ENCODE data around the gene GNL2.
"Not testable (repeated sequence)": the region's sequence is repeated elsewhere in the genome, so short reads cannot be mapped to it uniquely, and the experiment has no call there.

GNL2 gene

GRCh38 chr1:37532418-37533156 lies 63.1 kb downstream of the GNL2 start:
- H3K9me3 ChIP-seq (ENCODE audit: control insufficient read depth, insufficient read depth, low read length); H3K9ac ChIP-seq (ENCODE audit: low read depth, low read length); H3K4me1 ChIP-seq (ENCODE audit: insufficient read depth, low read length); H3K36me3 ChIP-seq (ENCODE audit: insufficient read depth, low read length): not testable (repeated sequence)

- not testable (repeated sequence) for H3K9me3 ChIP-seq (ENCODE audit: control insufficient read depth, insufficient read depth, low read length); H3K4me1 ChIP-seq (ENCODE audit: insufficient read depth, low read length); H3K9ac ChIP-seq (ENCODE audit: low read depth, low read length); H3K36me3 ChIP-seq (ENCODE audit: insufficient read depth, low read length)
Observed at GRCh38 chr1:37529888-37530287, 65.8 kb downstream of the GNL2 start.

DNA sequence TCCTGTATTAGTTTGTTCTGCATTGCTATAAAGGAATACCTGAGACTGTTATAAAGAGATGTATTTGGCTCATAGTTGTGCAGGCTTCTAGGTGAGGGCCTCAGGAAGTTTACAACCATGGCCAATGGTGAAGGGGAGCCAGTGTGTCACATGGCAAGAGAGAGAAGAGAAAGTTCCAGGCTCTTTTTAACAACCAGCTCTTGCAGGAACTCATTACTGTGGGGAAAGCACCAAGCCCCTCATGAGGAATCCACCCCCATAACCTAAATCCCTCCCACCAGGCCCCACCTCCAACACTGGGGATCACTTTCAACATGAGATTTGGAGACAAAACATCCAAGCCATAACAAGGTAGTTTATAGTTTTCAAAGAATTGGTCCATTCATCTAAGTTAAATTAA lies 76.1 kb downstream of the GNL2 start:
- H3K9me3 ChIP-seq (ENCODE audit: control insufficient read depth, insufficient read depth, low read length): no peaks in the 10 kb centered on the region
- H3K36me3 ChIP-seq (ENCODE audit: insufficient read depth, low read length): no peaks in the 10 kb centered on the region
- H3K9ac ChIP-seq (ENCODE audit: low read depth, low read length): no peak overlapping the region; the same call in 1 of the 2 replicates
- H3K4me1 ChIP-seq (ENCODE audit: insufficient read depth, low read length): no peaks in the 10 kb centered on the region; the same call in 1 of the 2 replicates

GRCh38 chr1:37518929-37519328 lies 76.8 kb downstream of the GNL2 start:
- H3K4me1 ChIP-seq (ENCODE audit: insufficient read depth, low read length); H3K9ac ChIP-seq (ENCODE audit: low read depth, low read length); H3K36me3 ChIP-seq (ENCODE audit: insufficient read depth, low read length); H3K9me3 ChIP-seq (ENCODE audit: control insufficient read depth, insufficient read depth, low read length): not testable (repeated sequence)

- H3K9me3 ChIP-seq (ENCODE audit: control insufficient read depth, insufficient read depth, low read length); H3K9ac ChIP-seq (ENCODE audit: low read depth, low read length); H3K36me3 ChIP-seq (ENCODE audit: insufficient read depth, low read length); H3K4me1 ChIP-seq (ENCODE audit: insufficient read depth, low read length): not testable (repeated sequence)
Observed at GRCh38 chr1:37518241-37518640, 77.5 kb downstream of the GNL2 start.

DNA sequence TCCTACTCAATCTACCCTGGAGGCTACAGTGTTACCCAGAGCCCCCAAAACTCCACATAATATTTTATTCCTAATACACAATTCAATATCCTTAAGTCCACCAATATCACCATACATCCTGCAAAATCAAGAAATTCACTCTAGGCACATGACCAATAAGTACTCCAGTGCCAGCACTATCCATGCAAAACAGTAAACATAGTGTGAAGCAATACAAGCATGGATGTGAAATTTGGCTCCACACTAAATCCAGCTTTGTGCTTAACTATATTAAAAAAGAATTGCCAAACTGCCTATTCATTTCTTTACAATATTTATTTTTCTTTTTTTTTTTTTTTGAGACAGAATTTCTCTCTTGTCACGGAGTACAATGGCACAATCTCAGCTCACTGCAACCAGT lies 78.2 kb downstream of the GNL2 start:
- peaks cover 6% of the 10 kb centered on the region; the same call in 1 of the 2 replicates for H3K4me1 ChIP-seq (ENCODE audit: insufficient read depth, low read length)
- no peaks in the 10 kb centered on the region for H3K36me3 ChIP-seq (ENCODE audit: insufficient read depth, low read length)
- H3K9ac ChIP-seq (ENCODE audit: low read depth, low read length): no peak overlapping the region
- H3K9me3 ChIP-seq (ENCODE audit: control insufficient read depth, insufficient read depth, low read length): no peaks in the 10 kb centered on the region
